SK-N-SH treated with all-trans-retinoic acid at 6 μM for 48 hours (cell line): Measurements from ENCODE around the gene CUL4B.

Source experiments
- ATAC-seq: fragments of 200-7000 bp; cut with Tn5 transposase; 3 replicates; pipeline ENCODE4 v1.9.1; 2020; ENCODE audit warnings: mild to moderate bottlenecking, moderate library complexity
- ARNTL ChIP-seq: fragments of 450-650 bp; formaldehyde crosslinking; IDR thresholded peaks from 2 replicates; pipeline ENCODE4 v1.5.0; 2020; ENCODE audit warnings: low read depth, mild to moderate bottlenecking, moderate library complexity, borderline replicate concordance
- CREB5 ChIP-seq: fragments of 250-450 bp; sonication (Bioruptor Pico); IDR thresholded peaks from 2 replicates; pipeline ENCODE4 v1.5.1; 2020; ENCODE audit warnings: low read depth, mild to moderate bottlenecking, moderate library complexity
- CSDC2 ChIP-seq: fragments of 250-450 bp; sonication (Bioruptor Pico); IDR thresholded peaks from 2 replicates; pipeline ENCODE4 v1.5.0; 2020; ENCODE audit warnings: mild to moderate bottlenecking, moderate library complexity
- CSRNP3 ChIP-seq: fragments of 250-450 bp; sonication (Bioruptor Pico); IDR thresholded peaks from 2 replicates; pipeline ENCODE4 v1.5.1; 2021; ENCODE audit warnings: mild to moderate bottlenecking, moderate library complexity
- ESRRG ChIP-seq: fragments of 250-450 bp; sonication (Bioruptor Pico); IDR thresholded peaks from 2 replicates; pipeline ENCODE4 v1.6.1; 2021; ENCODE audit warnings: mild to moderate bottlenecking
- GLIS3 ChIP-seq: fragments of 250-450 bp; sonication (Bioruptor Pico); IDR thresholded peaks from 2 replicates; pipeline ENCODE4 v1.5.0; 2020; ENCODE audit warnings: mild to moderate bottlenecking, moderate library complexity
- ISL1 ChIP-seq: fragments of 250-450 bp; sonication (Bioruptor Pico); IDR thresholded peaks from 2 replicates; pipeline ENCODE4 v2.1.2; 2022; ENCODE audit warnings: mild to moderate bottlenecking, moderate library complexity
- OSR1 ChIP-seq: fragments of 250-450 bp; sonication (Bioruptor Pico); IDR thresholded peaks from 2 replicates; pipeline ENCODE4 v1.8.0; 2022; ENCODE audit warnings: moderate library complexity, mild to moderate bottlenecking, inconsistent platforms
- PPARA ChIP-seq: fragments of 250-450 bp; sonication (Bioruptor Pico); IDR thresholded peaks from 2 replicates; pipeline ENCODE4 v1.5.0; 2020; ENCODE audit warnings: mild to moderate bottlenecking, borderline replicate concordance
- RARB ChIP-seq: fragments of 250-450 bp; sonication (Bioruptor Pico); IDR thresholded peaks from 2 replicates; pipeline ENCODE4 v1.8.0; 2021; ENCODE audit warnings: mild to moderate bottlenecking, moderate library complexity
- SNAI2 ChIP-seq: fragments of 250-450 bp; sonication (Bioruptor Pico); IDR thresholded peaks from 2 replicates; pipeline ENCODE4 v1.5.0; 2020; ENCODE audit warnings: mild to moderate bottlenecking, moderate library complexity
- TCF4 ChIP-seq: fragments of 250-450 bp; sonication (Bioruptor Pico); IDR thresholded peaks from 2 replicates; pipeline ENCODE4 v1.8.0; 2021; ENCODE audit warnings: mild to moderate bottlenecking, moderate library complexity, borderline replicate concordance
- ZFP30 ChIP-seq: fragments of 450-650 bp; formaldehyde crosslinking; IDR thresholded peaks from 2 replicates; pipeline ENCODE4 v1.5.0; 2022; ENCODE audit warnings: mild to moderate bottlenecking, moderate library complexity
- ZNF565 ChIP-seq: fragments of 450-650 bp; formaldehyde crosslinking; conservative IDR thresholded peaks from 2 replicates; pipeline ENCODE4 v1.5.0; 2020; ENCODE audit warnings: low read depth, mild to moderate bottlenecking, moderate library complexity
- ZNF70 ChIP-seq: fragments of 450-650 bp; formaldehyde crosslinking; IDR thresholded peaks from 2 replicates; pipeline ENCODE4 v1.5.0; 2020; ENCODE audit warnings: mild to moderate bottlenecking, moderate library complexity
- ZNF8 ChIP-seq: fragments of 450-650 bp; formaldehyde crosslinking; IDR thresholded peaks from 2 replicates; pipeline ENCODE4 v1.5.0; 2020; ENCODE audit warnings: mild to moderate bottlenecking, moderate library complexity
- TF ChIP-seq, protein P1 (sequence below): fragments of 250-450 bp; sonication (Bioruptor Pico); IDR thresholded peaks from 2 replicates; pipeline ENCODE4 v1.8.0; 2020; ENCODE audit warnings: mild to moderate bottlenecking, moderate library complexity, borderline replicate concordance
- TF ChIP-seq, protein P2 (sequence below): fragments of 250-450 bp; sonication (Bioruptor Pico); IDR thresholded peaks from 2 replicates; pipeline ENCODE4 v1.8.0; 2021; ENCODE audit warnings: low read depth, mild to moderate bottlenecking, moderate library complexity, borderline replicate concordance

The CUL4B gene

DNA sequence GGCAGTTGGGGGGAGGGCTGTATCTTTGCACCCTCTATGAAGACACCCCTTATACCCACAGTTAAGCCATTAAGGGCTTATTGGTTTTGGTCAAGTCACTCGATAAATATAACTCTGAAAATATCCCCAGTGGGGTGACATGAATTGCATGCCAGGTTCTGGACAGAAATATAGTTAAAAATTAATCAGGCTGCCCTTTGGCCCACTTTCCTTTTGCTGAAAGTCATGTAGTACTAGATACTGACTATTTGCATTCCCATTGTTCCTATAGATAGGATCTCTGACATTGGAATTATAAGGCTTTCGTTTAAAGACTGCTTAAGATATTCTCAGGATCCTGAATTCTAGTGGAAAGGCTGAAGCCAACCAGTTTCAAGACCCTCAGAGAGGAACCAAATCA is 48.1 kb downstream of the CUL4B start:
- TF ChIP-seq GLIS3 (CRISPR knock-in tag) (no peak), ISL1 (CRISPR knock-in tag) (no peak), SNAI2 (CRISPR knock-in tag) (no peak), CSDC2 (CRISPR knock-in tag) (no peak), ZNF70 (CRISPR knock-in tag) (no peak), ZNF8 (CRISPR knock-in tag) (no peak), PPARA (CRISPR knock-in tag) (no peak), TCF4 (CRISPR knock-in tag) (no peak), CREB5 (CRISPR knock-in tag) (no peak), CSRNP3 (no peak), ESRRG (no peak), ZFP30 (CRISPR knock-in tag) (no peak), ZNF565 (CRISPR knock-in tag) (no peak), ARNTL (no peak), RARB (CRISPR knock-in tag) (no peak)
- TF ChIP-seq, protein P1, sequence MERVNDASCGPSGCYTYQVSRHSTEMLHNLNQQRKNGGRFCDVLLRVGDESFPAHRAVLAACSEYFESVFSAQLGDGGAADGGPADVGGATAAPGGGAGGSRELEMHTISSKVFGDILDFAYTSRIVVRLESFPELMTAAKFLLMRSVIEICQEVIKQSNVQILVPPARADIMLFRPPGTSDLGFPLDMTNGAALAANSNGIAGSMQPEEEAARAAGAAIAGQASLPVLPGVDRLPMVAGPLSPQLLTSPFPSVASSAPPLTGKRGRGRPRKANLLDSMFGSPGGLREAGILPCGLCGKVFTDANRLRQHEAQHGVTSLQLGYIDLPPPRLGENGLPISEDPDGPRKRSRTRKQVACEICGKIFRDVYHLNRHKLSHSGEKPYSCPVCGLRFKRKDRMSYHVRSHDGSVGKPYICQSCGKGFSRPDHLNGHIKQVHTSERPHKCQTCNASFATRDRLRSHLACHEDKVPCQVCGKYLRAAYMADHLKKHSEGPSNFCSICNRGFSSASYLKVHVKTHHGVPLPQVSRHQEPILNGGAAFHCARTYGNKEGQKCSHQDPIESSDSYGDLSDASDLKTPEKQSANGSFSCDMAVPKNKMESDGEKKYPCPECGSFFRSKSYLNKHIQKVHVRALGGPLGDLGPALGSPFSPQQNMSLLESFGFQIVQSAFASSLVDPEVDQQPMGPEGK (CRISPR knock-in tag) = no peak
- TF ChIP-seq, protein P2, sequence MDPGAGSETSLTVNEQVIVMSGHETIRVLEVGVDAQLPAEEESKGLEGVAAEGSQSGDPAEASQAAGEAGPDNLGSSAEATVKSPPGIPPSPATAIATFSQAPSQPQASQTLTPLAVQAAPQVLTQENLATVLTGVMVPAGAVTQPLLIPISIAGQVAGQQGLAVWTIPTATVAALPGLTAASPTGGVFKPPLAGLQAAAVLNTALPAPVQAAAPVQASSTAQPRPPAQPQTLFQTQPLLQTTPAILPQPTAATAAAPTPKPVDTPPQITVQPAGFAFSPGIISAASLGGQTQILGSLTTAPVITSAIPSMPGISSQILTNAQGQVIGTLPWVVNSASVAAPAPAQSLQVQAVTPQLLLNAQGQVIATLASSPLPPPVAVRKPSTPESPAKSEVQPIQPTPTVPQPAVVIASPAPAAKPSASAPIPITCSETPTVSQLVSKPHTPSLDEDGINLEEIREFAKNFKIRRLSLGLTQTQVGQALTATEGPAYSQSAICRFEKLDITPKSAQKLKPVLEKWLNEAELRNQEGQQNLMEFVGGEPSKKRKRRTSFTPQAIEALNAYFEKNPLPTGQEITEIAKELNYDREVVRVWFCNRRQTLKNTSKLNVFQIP (CRISPR knock-in tag) = no peak
- TF ChIP-seq, all 23 proteins: peak for 0
- no peak for ATAC-seq

DNA sequence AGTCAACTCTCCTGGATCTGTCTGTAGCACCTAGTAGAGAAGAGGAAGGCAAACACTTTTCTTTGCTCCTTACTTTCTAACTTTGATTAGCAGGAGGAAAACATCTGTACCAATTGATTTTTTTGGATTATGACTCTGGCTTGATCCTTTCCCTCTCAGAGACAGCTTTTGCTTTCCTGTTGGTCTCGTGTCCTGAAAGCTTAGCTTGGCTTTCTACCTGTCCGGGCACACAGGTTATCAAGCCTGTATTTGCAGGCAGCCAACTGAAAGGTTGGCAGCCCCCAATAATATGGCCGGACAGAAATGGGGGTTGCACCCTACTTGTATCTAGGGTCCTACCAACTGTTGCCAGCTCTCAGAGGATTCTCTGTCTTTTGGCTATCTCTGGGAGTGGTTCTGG is 48.5 kb downstream of the CUL4B start:
- TF ChIP-seq CREB5 (CRISPR knock-in tag) = no peak
- no peak for TF ChIP-seq CSRNP3
- TF ChIP-seq PPARA (CRISPR knock-in tag) = no peak
- TF ChIP-seq, protein P2 (CRISPR knock-in tag) = no peak
- no peak for TF ChIP-seq OSR1 (CRISPR knock-in tag)
- TF ChIP-seq, all 23 proteins: peak for 0

DNA sequence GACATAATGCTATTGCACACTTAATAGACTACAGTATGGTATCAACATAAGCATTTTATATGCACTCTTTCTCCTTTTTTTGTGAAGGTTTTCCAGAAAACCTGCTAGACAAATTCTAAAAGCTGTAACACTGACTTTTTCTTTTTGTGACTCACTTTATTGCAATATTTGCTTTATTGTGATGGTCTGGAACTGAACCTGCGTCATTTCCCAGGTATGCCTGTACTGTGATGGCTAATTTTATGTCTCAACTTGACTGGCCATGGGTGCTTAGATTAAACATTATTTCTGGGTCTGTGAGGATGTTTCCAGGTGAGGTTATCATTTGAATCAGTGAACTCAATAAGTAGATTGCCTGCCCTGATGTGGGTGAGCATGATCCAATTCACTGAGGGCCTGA is 56.2 kb downstream of the CUL4B start:
- TF ChIP-seq ISL1 (CRISPR knock-in tag) = no peak
- ATAC-seq = no peak

More for the DNA sequence above, 48.5 kb downstream of the CUL4B start:
- no peak for ATAC-seq
